Osteoblast (primary cell): Measurements from ENCODE around the gene ZRANB3. TPM values are rescaled to one million over a fixed set of nuclear protein-coding genes. Genes with fewer than 3 reads are reported as not detected.
"Not testable (repeated sequence)": the region's sequence is repeated elsewhere in the genome, so short reads cannot be mapped to it uniquely, and the experiment has no call there.

Source experiments
- DNase-seq: peaks from one replicate; pipeline ENCODE4 v3.0.0; 2011; ENCODE audit warnings: low spot score, mixed read lengths; ENCODE audit not compliant: insufficient read length; ENCODE audit errors: missing footprints
- H2AFZ ChIP-seq: 2 replicates; pipeline ENCODE4 v1.6.0; 2011; ENCODE audit warnings: mild to moderate bottlenecking, low read length
- H3K27ac ChIP-seq: 2 replicates; pipeline ENCODE4 v1.5.1; 2011; ENCODE audit warnings: mild to moderate bottlenecking, low read depth, low read length, moderate library complexity
- H3K27me3 ChIP-seq: 2 replicates; pipeline ENCODE4 v1.6.0; 2012; ENCODE audit warnings: mild to moderate bottlenecking, control low read depth, inconsistent platforms, low read length, moderate library complexity; ENCODE audit not compliant: insufficient read depth
- H3K36me3 ChIP-seq: 2 replicates; pipeline ENCODE4 v1.5.1; 2011; ENCODE audit warnings: mild to moderate bottlenecking, low read length, control low read depth, moderate library complexity; ENCODE audit not compliant: insufficient read depth
- H3K4me1 ChIP-seq: 2 replicates; pipeline ENCODE4 v1.5.1; 2011; ENCODE audit warnings: mild to moderate bottlenecking, low read length, control low read depth, moderate library complexity; ENCODE audit not compliant: insufficient read depth
- H3K4me2 ChIP-seq: 2 replicates; pipeline ENCODE4 v1.6.0; 2011; ENCODE audit warnings: mild to moderate bottlenecking, low read length; ENCODE audit not compliant: insufficient read depth
- H3K4me3 ChIP-seq: fragments of 200-600 bp; sonication (generic); 3 replicates; pipeline ENCODE4 v1.5.1; 2012; ENCODE audit warnings: mild to moderate bottlenecking, low read length, inconsistent platforms; ENCODE audit not compliant: insufficient read depth
- H3K79me2 ChIP-seq: 2 replicates; pipeline ENCODE4 v1.6.0; 2012; ENCODE audit warnings: mild to moderate bottlenecking, low read length, control low read depth, inconsistent platforms; ENCODE audit not compliant: insufficient read depth
- H3K9me3 ChIP-seq: 2 replicates; pipeline ENCODE4 v1.5.1; 2011; ENCODE audit warnings: low read depth, low read length, control low read depth
- H4K20me1 ChIP-seq: 2 replicates; pipeline ENCODE4 v1.6.0; 2012; ENCODE audit warnings: mild to moderate bottlenecking, low read length, control low read depth; ENCODE audit not compliant: insufficient read depth
- small RNA-seq: library from RNA; depleted of rRNA; stranded (forward); fragments of <200 nt; gene quantifications from one replicate; pipeline ENCODE3, GENCODE V24; 2012
- total RNA-seq: library from RNA; depleted of rRNA; stranded (reverse); fragments of >200 nt; gene quantifications from 2 replicates; pipeline ENCODE4 v1.2.3, GENCODE V29; 2012
- TF ChIP-seq, protein P1 (sequence below): IDR thresholded peaks from 2 replicates; pipeline ENCODE4 v1.5.1; 2011; ENCODE audit warnings: mild to moderate bottlenecking, low read depth, low read length, moderate library complexity; ENCODE audit errors: extremely low read depth

ZRANB3 gene
- total RNA-seq, 1 donor: 9.0 TPM

DNA sequence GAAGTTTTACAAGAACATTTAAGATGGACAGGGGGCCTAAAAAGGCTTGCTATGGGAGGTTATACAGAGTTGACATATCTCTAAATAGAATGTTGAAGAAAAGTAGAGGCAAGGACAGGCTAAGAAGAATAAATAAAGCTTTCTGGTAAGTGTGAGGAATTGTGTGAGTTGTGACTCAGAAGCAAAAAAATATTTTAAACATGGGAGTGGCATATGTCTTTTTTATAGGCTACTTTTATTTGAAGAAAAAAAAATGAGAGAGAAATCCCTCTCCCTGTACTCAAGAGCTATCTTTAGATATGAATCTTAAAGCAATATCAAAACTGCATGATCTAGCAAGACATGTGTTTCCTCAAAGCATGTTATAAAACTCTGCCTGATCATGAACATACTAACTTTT, 437.8 kb downstream of the ZRANB3 start:
- Histone ChIP-seq H3K27me3 (no peaks in the 10 kb centered on the region), H3K36me3 (peaks cover 22% of the 10 kb centered on the region), H2AFZ (no peak overlapping the region), H3K4me2 (no peak overlapping the region), H3K9me3 (no peaks in the 10 kb centered on the region), H3K4me3 (no peak overlapping the region), H3K79me2 (peaks cover 45% of the 10 kb centered on the region), H3K4me1 (no peaks in the 10 kb centered on the region), H3K27ac (no peak overlapping the region), H4K20me1 (peaks cover 3% of the 10 kb centered on the region)
- TF ChIP-seq, protein P1, sequence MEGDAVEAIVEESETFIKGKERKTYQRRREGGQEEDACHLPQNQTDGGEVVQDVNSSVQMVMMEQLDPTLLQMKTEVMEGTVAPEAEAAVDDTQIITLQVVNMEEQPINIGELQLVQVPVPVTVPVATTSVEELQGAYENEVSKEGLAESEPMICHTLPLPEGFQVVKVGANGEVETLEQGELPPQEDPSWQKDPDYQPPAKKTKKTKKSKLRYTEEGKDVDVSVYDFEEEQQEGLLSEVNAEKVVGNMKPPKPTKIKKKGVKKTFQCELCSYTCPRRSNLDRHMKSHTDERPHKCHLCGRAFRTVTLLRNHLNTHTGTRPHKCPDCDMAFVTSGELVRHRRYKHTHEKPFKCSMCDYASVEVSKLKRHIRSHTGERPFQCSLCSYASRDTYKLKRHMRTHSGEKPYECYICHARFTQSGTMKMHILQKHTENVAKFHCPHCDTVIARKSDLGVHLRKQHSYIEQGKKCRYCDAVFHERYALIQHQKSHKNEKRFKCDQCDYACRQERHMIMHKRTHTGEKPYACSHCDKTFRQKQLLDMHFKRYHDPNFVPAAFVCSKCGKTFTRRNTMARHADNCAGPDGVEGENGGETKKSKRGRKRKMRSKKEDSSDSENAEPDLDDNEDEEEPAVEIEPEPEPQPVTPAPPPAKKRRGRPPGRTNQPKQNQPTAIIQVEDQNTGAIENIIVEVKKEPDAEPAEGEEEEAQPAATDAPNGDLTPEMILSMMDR: no peak
- DNase-seq: no peak

DNA sequence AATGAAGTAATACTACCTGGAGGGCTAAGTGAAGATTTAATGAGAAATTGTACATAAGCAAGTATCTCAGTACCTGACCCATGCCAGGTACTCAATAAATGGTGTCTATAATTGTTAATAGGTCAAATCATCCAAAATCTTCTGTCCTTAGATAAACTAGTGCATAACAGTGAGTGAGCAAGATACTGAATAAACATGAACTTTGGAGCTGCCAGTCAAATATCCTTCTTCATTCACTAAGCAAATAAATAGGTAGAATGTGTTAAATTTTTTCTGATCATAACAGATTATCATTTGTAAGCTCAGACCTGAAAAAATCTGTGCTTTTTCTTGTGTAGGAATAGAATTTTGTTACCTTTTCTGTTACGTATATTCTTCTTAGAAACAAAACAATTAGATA, 439.3 kb downstream of the ZRANB3 start:
- H4K20me1 ChIP-seq: peaks cover 6% of the 10 kb centered on the region

DNA sequence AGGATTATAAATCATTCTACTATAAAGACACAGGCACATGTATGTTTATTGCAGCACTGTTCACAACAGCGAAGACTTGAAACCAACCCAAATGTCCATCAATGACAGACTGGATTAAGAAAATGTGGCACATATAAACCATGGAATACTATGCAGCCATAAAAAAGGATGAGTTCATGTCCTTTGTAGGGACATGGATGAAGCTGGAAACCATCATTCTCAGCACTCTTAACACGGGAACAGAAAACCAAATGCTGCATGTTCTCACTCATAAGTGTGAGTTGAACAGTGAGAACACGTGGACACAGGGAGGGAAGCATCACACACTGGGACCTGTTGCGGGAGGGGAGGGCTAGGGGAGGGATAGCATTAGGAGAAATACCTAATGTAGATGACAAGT, 441.4 kb downstream of the ZRANB3 start:
- Histone ChIP-seq H3K36me3 (peaks cover 13% of the 10 kb centered on the region), H4K20me1 (peaks cover 23% of the 10 kb centered on the region), H3K79me2 (peaks cover 67% of the 10 kb centered on the region)
- not testable (repeated sequence) for H3K4me1 ChIP-seq, H3K9me3 ChIP-seq, DNase-seq, H3K4me2 ChIP-seq, H3K27ac ChIP-seq, H3K4me3 ChIP-seq, H2AFZ ChIP-seq, H3K27me3 ChIP-seq

More for the DNA sequence above, 439.3 kb downstream of the ZRANB3 start:
- no peaks in the 10 kb centered on the region for H3K9me3 ChIP-seq
- H3K27me3 ChIP-seq: no peaks in the 10 kb centered on the region
- TF ChIP-seq, protein P1: no peak
- H3K4me1 ChIP-seq: no peaks in the 10 kb centered on the region
- H3K36me3 ChIP-seq: peaks cover 22% of the 10 kb centered on the region
- no peak overlapping the region for H2AFZ ChIP-seq
- DNase-seq: peak; percentile 71
- H3K4me3 ChIP-seq: no peak overlapping the region
- H3K4me2 ChIP-seq: no peak overlapping the region
- H3K27ac ChIP-seq: no peak overlapping the region
- peaks cover 50% of the 10 kb centered on the region for H3K79me2 ChIP-seq

Small RNAs within 50 kb of the gene (small RNA-seq; reads per million reads assigned to genes)
- not detected for gene SNORA40B

Other genes with a start within 250 kb of the ZRANB3 start
- 12.3 and 13.3 TPM in 2 replicates for gene R3HDM1, start 266 bp upstream of the ZRANB3 start, total RNA-seq
- gene UBXN4, start 210.6 kb upstream of the ZRANB3 start, total RNA-seq: 75.6 and 89.0 TPM in 2 replicates